Stomach smooth muscle (tissue), 2 donors: ENCODE results near the gene ZFP30.
"Not testable (repeated sequence)": the region's sequence is repeated elsewhere in the genome, so short reads cannot be mapped to it uniquely, and the experiment has no call there.

Experiments
- H3K27ac ChIP-seq: one replicate; pipeline ENCODE4 v1.7.0; 2013; ENCODE audit warnings: mild to moderate bottlenecking, low read length, inconsistent platforms
- H3K27me3 ChIP-seq, 2 donors: one replicate each; pipeline ENCODE4 v1.7.0; 2013; ENCODE audit warnings: low read length in 2 of 2; ENCODE audit not compliant: insufficient read depth in 2 of 2, control insufficient read depth in 1 of 2
- H3K36me3 ChIP-seq, 2 donors: one replicate each; pipeline ENCODE4 v1.7.0; 2013; ENCODE audit warnings: low read length in 2 of 2; ENCODE audit not compliant: control insufficient read depth in 2 of 2, insufficient read depth in 2 of 2
- H3K4me1 ChIP-seq: one replicate; pipeline ENCODE4 v1.7.0; 2013; ENCODE audit warnings: low read length; ENCODE audit not compliant: control insufficient read depth, insufficient read depth
- H3K4me3 ChIP-seq, 2 donors: one replicate each; pipeline ENCODE4 v1.7.0; 2013; ENCODE audit warnings: low read length in 2 of 2
- H3K9ac ChIP-seq, 2 donors: one replicate each; pipeline ENCODE4 v1.7.0; 2013; ENCODE audit warnings: low read length in 2 of 2, mild to moderate bottlenecking in 1 of 2
- H3K9me3 ChIP-seq, 2 donors: one replicate each; pipeline ENCODE4 v1.7.0; 2013; ENCODE audit warnings: low read length in 2 of 2; ENCODE audit not compliant: control insufficient read depth in 2 of 2
- donor health status: healthy.
- donor health status: Pancreatic carcinoma.

ZFP30 gene

DNA sequence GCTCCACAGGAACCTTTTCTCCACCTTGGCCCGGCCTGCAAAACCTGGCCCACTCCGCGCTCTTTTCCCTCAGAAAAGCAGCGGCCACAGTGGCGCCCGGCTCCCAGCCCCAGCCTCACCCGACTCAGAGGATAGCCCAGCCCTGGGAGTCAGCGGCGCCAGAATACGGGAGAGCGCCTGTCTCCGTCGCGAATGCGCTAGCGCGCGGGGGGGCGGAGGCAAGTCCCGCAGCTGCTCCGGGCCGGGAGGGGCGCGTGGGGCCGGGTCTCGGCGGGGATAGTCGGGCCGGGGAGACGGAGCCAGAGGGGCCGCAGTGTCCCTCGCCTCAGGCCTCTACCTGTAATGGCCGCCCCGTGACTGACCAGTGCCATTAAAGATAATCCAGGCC lies at the start of gene ZFP30:
ZFP30 (minus strand) TSS at position 165 of the 388 bp plus-strand sequence. CDS start 7,643 bp downstream, outside the sequence.
- H3K27ac ChIP-seq: peak within 1 kb of the TSS; percentile 76
- peaks cover 10% of the 10 kb centered on the region for H3K4me1 ChIP-seq
- H3K27me3 ChIP-seq: no peaks in the 10 kb centered on the region
- H3K4me3 ChIP-seq: peak within 1 kb of the TSS; percentile 92 to 94
- H3K36me3 ChIP-seq: no peaks in the 10 kb centered on the region
- H3K9ac ChIP-seq: peak within 1 kb of the TSS; percentile 79 to 90
- no peaks in the 10 kb centered on the region for H3K9me3 ChIP-seq

DNA sequence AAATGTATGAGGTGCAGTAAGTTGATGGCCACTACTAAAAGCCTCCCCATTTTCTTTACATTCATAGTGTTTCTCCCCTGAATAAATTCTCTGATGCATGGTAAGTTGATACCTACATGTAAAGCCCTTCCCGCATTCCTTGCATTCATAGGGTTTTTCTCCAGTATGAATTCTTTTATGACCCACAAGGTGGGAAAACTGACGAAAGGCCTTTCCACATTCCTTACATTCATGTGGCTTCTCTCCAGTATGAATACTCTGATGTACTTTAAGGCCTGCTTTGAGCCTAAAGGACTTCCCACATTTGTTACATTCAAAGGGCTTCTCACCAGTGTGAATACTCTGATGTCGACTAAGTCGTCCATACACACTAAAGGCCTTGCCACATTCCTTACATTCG lies 43.8 kb upstream of the ZFP30 start:
- no peak overlapping the region for H3K4me3 ChIP-seq
- H3K36me3 ChIP-seq: peaks cover 20 to 25% of the 10 kb centered on the region in 2 donors
- H3K9me3 ChIP-seq: no peaks in the 10 kb centered on the region
- H3K9ac ChIP-seq: no peak overlapping the region
- no peak overlapping the region for H3K27ac ChIP-seq
- H3K27me3 ChIP-seq: no peaks in the 10 kb centered on the region
- H3K4me1 ChIP-seq: no peaks in the 10 kb centered on the region

DNA sequence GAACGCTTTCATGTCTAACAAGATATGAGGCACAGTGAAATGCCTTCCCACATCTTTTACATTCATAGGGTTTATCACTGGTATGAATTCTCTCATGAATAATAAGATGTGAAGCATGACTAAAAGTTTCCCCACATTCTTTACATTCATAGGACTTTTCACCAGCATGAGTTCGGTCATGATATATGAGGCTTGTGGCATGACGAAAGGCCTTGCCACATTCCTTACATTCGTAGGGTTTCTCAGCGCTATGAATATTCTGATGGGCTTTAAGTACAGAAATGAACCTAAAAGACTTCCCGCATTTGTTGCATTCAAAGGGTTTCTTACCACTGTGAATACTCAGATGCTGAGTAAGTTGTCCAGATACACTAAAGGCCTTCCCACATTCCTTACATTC lies 43.0 kb upstream of the ZFP30 start:
- no peaks in the 10 kb centered on the region for H3K27me3 ChIP-seq
- H3K36me3 ChIP-seq: peaks cover 20 to 25% of the 10 kb centered on the region in 2 donors
- H3K9ac ChIP-seq: no peak overlapping the region
- no peak overlapping the region for H3K27ac ChIP-seq
- H3K4me3 ChIP-seq: no peak overlapping the region
- H3K9me3 ChIP-seq: no peaks in the 10 kb centered on the region
- H3K4me1 ChIP-seq: no peaks in the 10 kb centered on the region

DNA sequence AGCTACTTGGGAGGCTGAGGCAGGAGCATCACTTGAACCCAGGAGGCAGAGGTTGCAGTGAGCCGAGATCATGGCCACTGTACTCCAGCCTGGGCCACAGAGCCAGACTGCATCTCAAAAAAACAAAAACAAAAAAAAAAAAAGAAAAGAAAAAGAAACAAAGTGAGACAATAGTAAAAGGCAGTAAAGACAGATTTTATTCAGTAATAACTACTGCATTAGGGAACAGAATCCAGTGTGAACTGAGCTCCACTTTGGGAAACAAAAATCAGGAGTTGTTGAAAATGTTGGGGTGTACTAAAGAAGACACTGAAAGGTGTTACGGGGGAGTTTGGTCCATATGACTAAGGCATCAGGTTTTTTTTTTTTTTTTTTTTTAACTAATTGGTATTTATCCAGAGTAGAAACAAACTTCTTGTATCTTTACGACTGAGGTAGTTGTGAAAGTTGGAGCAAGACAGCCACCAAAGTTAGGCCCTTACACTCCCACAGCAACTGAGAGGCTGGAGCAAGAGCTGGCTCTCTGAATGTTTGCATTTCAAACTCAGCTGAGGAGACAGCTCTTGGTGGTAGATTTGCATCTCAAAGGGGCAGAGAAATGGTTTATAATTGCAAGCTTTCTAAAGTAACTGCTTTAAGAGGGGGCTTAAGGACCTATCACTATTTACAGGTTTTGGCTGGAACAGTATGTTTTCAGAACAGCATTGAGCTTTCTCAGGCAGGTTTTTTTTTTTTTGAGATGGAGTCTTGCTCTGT lies 40.1 kb upstream of the ZFP30 start:
- Histone ChIP-seq H3K4me1 (peaks cover 3% of the 10 kb centered on the region), H3K9ac (no peak overlapping the region), H3K36me3 (peaks cover 17 to 25% of the 10 kb centered on the region in 2 donors), H3K9me3 (no peaks in the 10 kb centered on the region), H3K4me3 (no peak overlapping the region), H3K27ac (no peak overlapping the region), H3K27me3 (no peaks in the 10 kb centered on the region)

DNA sequence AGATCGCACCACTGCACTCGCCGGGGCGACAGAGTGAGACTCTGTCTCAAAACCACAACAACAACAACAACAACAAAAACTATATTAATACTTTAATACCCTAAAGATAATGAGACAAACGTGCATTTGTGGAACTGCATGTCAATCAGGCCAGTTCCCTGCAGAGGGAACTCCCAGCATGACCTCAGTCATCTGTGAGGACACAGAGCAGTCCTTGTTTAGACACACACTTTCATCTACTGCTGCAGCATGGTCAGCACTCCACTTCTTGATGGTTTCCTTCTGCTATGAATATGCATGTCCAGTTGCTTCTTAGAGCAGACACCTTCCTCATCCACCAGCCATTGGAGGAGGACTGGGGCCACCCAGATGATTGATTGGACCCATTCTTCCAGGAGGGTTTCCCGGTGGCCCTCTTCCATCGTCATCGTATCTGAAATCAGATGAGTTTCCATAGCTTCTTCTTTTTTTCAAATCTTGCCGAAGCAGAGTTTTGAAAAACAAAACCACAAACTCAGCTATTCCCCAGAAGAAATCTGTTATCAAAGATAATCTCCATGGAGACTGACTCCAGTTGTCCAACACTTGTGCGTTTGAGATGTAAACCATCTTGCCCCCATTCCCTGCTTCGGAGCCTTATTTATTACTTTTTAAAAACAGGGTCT lies 37.8 kb upstream of the ZFP30 start:
- peaks cover 3% of the 10 kb centered on the region for H3K4me1 ChIP-seq
- no peak overlapping the region for H3K27ac ChIP-seq
- H3K9ac ChIP-seq: no peak overlapping the region
- H3K36me3 ChIP-seq: peaks cover 3 to 9% of the 10 kb centered on the region in 2 donors
- no peaks in the 10 kb centered on the region for H3K9me3 ChIP-seq
- H3K27me3 ChIP-seq: no peaks in the 10 kb centered on the region
- H3K4me3 ChIP-seq: no peak overlapping the region

DNA sequence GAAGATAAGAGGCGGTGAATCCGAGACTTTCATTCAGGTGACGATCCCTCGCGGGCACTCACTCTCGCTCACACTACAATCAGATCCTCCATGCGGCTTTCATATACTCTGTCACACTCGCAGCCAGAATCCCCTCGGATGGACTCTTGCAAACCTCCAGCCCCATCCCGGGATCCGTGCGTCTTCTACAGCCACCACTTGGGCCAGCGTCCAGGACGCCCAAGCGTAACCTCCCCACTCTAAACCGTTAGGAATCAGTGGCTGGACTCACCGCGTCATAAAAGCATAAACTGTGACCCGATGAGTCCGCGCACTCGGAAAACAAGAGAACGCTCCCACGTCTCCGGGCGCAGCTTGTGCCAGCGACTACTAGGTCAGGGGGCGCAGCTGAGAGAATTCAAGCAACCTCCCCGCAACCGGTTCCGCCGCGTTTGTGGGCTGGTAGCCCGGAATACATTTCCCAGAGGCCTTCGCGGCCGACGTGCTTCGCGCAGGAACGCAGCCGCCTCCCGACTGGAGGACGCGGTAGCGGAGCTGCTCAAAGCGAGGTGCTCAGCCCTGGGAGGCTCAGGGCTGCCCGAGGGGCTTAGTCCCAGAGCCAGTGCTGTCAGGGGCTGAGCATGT lies 36.7 kb upstream of the ZFP30 start:
- Histone ChIP-seq H3K4me3 (peak overlapping the region; percentile 81 to 90), H3K27me3 (no peaks in the 10 kb centered on the region), H3K4me1 (peaks cover 3% of the 10 kb centered on the region), H3K9ac (peak overlapping the region; percentile 62 to 89), H3K27ac (peak overlapping the region; percentile 67), H3K36me3 (peaks cover 3 to 6% of the 10 kb centered on the region in 2 donors), H3K9me3 (no peaks in the 10 kb centered on the region)

DNA sequence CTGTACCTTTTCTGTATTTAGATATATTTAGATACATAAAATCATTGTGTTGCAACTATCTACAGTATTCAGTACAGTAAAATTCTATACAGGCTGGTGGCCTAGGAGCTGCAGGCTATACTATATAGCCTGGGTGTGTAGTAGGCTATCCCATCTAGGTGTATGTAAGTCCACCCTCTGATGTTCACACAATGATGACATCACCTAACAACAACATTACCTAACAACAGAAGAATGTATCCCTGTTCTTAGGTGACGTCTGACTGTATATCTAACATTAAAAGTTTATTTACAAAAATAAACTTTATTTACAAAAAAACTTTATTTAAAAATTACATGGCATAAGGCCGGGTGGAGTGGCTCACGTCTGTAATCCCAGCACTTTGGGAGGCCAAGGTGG lies 28.3 kb upstream of the ZFP30 start:
- H3K9ac ChIP-seq: no peak overlapping the region
- H3K27me3 ChIP-seq: no peaks in the 10 kb centered on the region
- H3K27ac ChIP-seq: no peak overlapping the region
- no peaks in the 10 kb centered on the region for H3K4me1 ChIP-seq
- H3K9me3 ChIP-seq: peaks cover 10 to 15% of the 10 kb centered on the region in 2 donors
- no peak overlapping the region for H3K4me3 ChIP-seq
- peaks cover 4% of the 10 kb centered on the region in 2 donors for H3K36me3 ChIP-seq

DNA sequence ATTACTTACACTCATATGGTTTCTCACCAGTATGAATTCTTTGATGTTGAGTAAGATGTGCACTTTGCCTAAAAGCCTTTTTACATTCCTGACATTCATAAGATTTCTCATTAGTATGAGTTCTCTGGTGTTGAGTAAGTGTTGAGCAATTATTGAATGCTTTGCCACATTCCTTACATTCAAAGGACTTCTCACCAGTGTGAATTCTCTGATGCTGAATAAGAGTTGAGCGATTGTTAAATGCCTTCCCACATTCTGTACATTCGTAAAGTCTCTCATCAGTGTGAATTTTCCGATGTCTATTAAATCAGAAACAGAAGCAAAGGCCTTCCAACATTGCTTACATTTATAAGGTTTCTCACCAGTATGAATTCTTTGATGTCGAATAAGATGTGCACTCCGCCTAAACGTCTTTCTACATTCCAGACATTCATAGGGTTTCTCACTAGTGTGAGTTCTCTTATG lies 14.2 kb upstream of the ZFP30 start:
- no peak overlapping the region for H3K27ac ChIP-seq
- H3K36me3 ChIP-seq: peaks cover 0 to 8% of the 10 kb centered on the region in 2 donors
- no peaks in the 10 kb centered on the region for H3K27me3 ChIP-seq
- no peak overlapping the region for H3K9ac ChIP-seq
- peak overlapping the region in 1 of 2 donors; percentile 21 for H3K4me3 ChIP-seq
- no peaks in the 10 kb centered on the region for H3K4me1 ChIP-seq
- peaks cover 18 to 23% of the 10 kb centered on the region in 2 donors for H3K9me3 ChIP-seq

DNA sequence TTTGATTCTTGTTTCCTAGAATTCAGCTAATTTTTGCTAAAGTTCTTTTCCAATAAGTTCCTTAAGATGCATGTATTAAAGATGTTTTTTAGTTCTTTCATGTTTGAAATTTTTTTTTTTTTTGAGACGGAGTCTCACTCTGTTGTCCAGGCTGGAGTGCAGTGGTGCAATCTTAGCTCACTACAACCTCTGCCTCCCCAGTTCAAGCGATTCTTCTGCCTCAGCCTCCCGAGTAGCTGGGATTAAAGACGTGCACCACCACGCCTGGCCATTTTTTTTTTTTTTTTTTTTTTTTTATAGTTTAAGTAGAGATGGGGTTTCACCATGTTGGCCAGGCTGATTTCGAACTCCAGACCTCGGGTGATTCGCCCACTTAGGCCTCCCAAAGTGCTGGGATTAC lies 1.9 kb upstream of the ZFP30 start:
- H3K4me3 ChIP-seq, H3K27ac ChIP-seq, H3K9me3 ChIP-seq, H3K4me1 ChIP-seq, H3K36me3 ChIP-seq, H3K9ac ChIP-seq, H3K27me3 ChIP-seq: not testable (repeated sequence)

DNA sequence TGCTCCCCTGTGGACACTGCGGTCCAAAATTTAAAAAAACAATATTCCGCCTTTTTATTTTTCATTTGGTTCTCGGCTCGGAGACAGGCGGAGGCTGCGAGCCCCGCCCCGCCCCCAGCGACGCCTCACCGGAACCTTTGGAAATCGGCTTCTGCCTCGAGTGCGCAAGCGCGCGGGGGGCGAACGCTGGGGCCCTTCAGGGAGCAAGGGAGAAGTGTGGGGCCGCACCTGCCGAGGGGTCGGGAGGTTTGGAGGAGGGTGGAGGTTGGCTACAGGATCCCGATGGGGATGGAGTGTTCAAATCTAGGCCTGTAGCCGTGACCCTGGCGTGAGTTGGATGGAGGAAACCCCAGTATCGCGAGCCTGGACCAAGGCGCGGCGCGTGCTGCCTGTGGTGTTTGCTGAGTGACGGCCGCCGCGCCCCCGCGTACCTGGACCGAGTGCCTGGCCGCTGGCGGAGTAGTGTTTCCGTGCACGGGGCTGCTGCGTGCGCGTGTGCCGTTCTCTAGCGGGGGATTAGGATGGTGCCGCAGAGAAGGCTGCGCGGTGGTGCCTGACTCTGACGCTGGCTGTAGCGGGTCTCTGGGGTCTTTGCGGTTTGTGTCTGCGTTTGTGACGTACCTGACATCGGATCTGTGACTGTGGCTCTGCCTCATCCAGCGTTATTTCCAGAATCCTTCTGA lies 565 bp upstream of the ZFP30 start:
- Histone ChIP-seq H3K36me3 (no peaks in the 10 kb centered on the region), H3K9me3 (no peaks in the 10 kb centered on the region), H3K4me1 (peaks cover 10% of the 10 kb centered on the region), H3K27me3 (no peaks in the 10 kb centered on the region), H3K27ac (peak overlapping the region; percentile 76), H3K4me3 (peak overlapping the region; percentile 92 to 94), H3K9ac (peak overlapping the region; percentile 79 to 90)
